Measurements from ENCODE around the gene IGLL5.
"Not testable (repeated sequence)": the region's sequence is repeated elsewhere in the genome, so short reads cannot be mapped to it uniquely, and the experiment has no call there.

The IGLL5 gene

GRCh38 chr22:22897091-22897490 lies 9.5 kb downstream of the IGLL5 start:
- Histone ChIP-seq H3K4me3 (ENCODE audit: low read depth, low read length) (no peak overlapping the region), H3K36me3 (ENCODE audit: control insufficient read depth in 2 of 2, insufficient read depth in 1 of 2, low read length in 2 of 2) (no peaks in the 10 kb centered on the region), H3K9me3 (ENCODE audit: control insufficient read depth, insufficient read depth, low read depth, low read length) (no peaks in the 10 kb centered on the region), H3K27ac (ENCODE audit: extremely low read depth, low read depth, low read length) (no peak overlapping the region), H3K4me1 (ENCODE audit: control insufficient read depth, insufficient read depth, low read length) (no peaks in the 10 kb centered on the region)
- CTCF ChIA-PET = interaction anchor here (1.0 to 1.7 kb wide), 6 partner anchors 13 to 231 kb away, joined by 4 to 7 read pairs (median 5); no protein-coding TSS in a partner anchor
- no peak for TF ChIP-seq ZNF341 (tag by site-specific recombination; IDR thresholded peaks at IDR 0.05; ENCODE audit: low read depth)
- no peak for TF ChIP-seq SALL2 (tag by site-specific recombination; IDR thresholded peaks at IDR 0.05; ENCODE audit: borderline replicate concordance)
- no peak for TF ChIP-seq ZSCAN23 (tag by site-specific recombination; IDR thresholded peaks at IDR 0.05)
- no peak for TF ChIP-seq REST (tag by site-specific recombination; IDR thresholded peaks at IDR 0.05)
- no peak for TF ChIP-seq KLF1 (tag by site-specific recombination; IDR thresholded peaks at IDR 0.05)
- no peak for TF ChIP-seq ZNF133 (tag by site-specific recombination; IDR thresholded peaks at IDR 0.05)
- no peak for TF ChIP-seq ZNF169 (tag by site-specific recombination; IDR thresholded peaks at IDR 0.05)
- no peak for TF ChIP-seq ZNF624 (tag by site-specific recombination; IDR thresholded peaks at IDR 0.05)
- no peak for TF ChIP-seq ZNF610 (tag by site-specific recombination; IDR thresholded peaks at IDR 0.05; ENCODE audit: borderline replicate concordance)
- TF ChIP-seq ZBTB26 (tag by site-specific recombination; optimal IDR thresholded peaks at IDR 0.05) = no peak
- TF ChIP-seq ZNF138 (tag by site-specific recombination; IDR thresholded peaks at IDR 0.05; ENCODE audit: borderline replicate concordance) = no peak
- TF ChIP-seq ZNF585B (tag by site-specific recombination; IDR thresholded peaks at IDR 0.05) = no peak
- POLR2A ChIA-PET = no interaction called here

DNA sequence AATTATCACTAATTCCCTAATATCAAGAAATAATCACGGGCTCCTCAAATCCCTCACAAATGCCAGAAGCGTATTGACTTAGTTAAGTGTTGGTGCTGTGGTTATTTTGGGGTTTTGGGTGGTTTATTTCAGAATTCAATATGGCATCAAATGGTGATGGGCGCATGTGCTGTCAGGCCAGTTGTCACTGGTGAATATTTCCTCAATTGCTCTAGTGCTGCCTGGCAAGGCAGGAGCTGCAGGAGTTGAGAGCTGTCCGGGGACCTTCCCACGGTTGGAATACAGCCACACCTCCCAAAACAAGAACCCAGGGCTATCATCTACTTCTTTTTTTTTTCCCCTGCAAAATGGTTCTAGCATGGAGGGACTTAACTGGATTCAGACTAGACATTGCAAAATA lies 10.3 kb downstream of the IGLL5 start:
- ChIA-PET CTCF (interaction anchor here (0.7 to 1.4 kb wide), 5 partner anchors 20 to 556 kb away, joined by 3 to 6 read pairs (median 5); no protein-coding TSS in a partner anchor), POLR2A (no interaction called here)
- Histone ChIP-seq H3K36me3 (ENCODE audit: control insufficient read depth in 2 of 2, insufficient read depth in 1 of 2, low read length in 2 of 2) (no peaks in the 10 kb centered on the region), H3K4me3 (ENCODE audit: low read depth, low read length) (no peak overlapping the region), H3K4me1 (ENCODE audit: control insufficient read depth, insufficient read depth, low read length) (no peaks in the 10 kb centered on the region), H3K9me3 (ENCODE audit: control insufficient read depth, insufficient read depth, low read depth, low read length) (no peaks in the 10 kb centered on the region), H3K27ac (ENCODE audit: extremely low read depth, low read depth, low read length) (no peak overlapping the region)
- TF ChIP-seq KLF1 (tag by site-specific recombination; IDR thresholded peaks at IDR 0.05) (no peak), ZNF175 (tag by site-specific recombination; IDR thresholded peaks at IDR 0.05) (no peak), ZNF302 (tag by site-specific recombination; IDR thresholded peaks at IDR 0.05; ENCODE audit: low read depth) (no peak), ZNF239 (tag by site-specific recombination; IDR thresholded peaks at IDR 0.05) (no peak), ZFHX2 (tag by site-specific recombination; conservative IDR thresholded peaks at IDR 0.05) (no peak), ZNF248 (tag by site-specific recombination; IDR thresholded peaks at IDR 0.05) (no peak), ZNF404 (tag by site-specific recombination; IDR thresholded peaks at IDR 0.05) (no peak), ZNF621 (tag by site-specific recombination; IDR thresholded peaks at IDR 0.05) (no peak), YY2 (tag by site-specific recombination; IDR thresholded peaks at IDR 0.05) (no peak), ZNF521 (tag by site-specific recombination; IDR thresholded peaks at IDR 0.05) (no peak)
- TF ChIP-seq, protein P1, sequence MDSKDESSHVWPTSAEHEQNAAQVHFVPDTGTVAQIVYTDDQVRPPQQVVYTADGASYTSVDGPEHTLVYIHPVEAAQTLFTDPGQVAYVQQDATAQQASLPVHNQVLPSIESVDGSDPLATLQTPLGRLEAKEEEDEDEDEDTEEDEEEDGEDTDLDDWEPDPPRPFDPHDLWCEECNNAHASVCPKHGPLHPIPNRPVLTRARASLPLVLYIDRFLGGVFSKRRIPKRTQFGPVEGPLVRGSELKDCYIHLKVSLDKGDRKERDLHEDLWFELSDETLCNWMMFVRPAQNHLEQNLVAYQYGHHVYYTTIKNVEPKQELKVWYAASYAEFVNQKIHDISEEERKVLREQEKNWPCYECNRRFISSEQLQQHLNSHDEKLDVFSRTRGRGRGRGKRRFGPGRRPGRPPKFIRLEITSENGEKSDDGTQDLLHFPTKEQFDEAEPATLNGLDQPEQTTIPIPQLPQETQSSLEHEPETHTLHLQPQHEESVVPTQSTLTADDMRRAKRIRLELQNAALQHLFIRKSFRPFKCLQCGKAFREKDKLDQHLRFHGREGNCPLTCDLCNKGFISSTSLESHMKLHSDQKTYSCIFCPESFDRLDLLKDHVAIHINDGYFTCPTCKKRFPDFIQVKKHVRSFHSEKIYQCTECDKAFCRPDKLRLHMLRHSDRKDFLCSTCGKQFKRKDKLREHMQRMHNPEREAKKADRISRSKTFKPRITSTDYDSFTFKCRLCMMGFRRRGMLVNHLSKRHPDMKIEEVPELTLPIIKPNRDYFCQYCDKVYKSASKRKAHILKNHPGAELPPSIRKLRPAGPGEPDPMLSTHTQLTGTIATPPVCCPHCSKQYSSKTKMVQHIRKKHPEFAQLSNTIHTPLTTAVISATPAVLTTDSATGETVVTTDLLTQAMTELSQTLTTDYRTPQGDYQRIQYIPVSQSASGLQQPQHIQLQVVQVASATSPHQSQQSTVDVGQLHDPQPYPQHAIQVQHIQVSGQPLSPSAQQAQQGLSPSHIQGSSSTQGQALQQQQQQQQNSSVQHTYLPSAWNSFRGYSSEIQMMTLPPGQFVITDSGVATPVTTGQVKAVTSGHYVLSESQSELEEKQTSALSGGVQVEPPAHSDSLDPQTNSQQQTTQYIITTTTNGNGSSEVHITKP (tag by site-specific recombination; IDR thresholded peaks at IDR 0.05) = no peak
- TF ChIP-seq, protein P2, sequence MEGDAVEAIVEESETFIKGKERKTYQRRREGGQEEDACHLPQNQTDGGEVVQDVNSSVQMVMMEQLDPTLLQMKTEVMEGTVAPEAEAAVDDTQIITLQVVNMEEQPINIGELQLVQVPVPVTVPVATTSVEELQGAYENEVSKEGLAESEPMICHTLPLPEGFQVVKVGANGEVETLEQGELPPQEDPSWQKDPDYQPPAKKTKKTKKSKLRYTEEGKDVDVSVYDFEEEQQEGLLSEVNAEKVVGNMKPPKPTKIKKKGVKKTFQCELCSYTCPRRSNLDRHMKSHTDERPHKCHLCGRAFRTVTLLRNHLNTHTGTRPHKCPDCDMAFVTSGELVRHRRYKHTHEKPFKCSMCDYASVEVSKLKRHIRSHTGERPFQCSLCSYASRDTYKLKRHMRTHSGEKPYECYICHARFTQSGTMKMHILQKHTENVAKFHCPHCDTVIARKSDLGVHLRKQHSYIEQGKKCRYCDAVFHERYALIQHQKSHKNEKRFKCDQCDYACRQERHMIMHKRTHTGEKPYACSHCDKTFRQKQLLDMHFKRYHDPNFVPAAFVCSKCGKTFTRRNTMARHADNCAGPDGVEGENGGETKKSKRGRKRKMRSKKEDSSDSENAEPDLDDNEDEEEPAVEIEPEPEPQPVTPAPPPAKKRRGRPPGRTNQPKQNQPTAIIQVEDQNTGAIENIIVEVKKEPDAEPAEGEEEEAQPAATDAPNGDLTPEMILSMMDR (tag by site-specific recombination; IDR thresholded peaks at IDR 0.05) = no peak

DNA sequence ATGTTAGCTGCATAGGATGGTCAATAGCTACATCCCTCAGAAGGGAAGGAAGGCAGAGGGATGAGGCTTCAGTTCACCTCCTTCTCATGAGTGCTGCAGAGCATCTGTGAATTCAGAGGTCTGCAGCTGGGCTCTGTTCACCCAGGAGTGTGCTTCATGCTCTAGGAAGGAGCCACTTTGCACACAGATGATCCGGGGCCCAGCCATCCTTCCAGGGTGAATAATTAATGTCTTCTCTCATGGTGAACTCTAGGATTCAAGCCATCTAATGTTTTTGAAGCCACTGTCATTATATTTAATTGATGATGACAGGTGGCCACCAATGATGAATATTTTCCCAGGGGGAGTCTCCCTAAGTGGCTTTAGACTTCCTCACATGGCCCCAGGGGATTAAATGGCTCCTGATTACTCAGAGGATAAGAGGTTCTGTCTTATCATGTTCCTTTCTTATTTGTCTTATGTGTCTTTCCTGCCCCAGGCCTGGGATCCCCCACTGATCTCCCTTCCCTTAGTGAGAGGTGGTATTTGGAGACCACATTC lies 10.9 kb downstream of the IGLL5 start:
- CTCF ChIA-PET; H3K4me1 ChIP-seq (ENCODE audit: control insufficient read depth, insufficient read depth, low read length); H3K27ac ChIP-seq (ENCODE audit: extremely low read depth, low read depth, low read length); POLR2A ChIA-PET; H3K36me3 ChIP-seq (ENCODE audit: control insufficient read depth in 2 of 2, insufficient read depth in 1 of 2, low read length in 2 of 2); H3K4me3 ChIP-seq (ENCODE audit: low read depth, low read length); H3K9me3 ChIP-seq (ENCODE audit: control insufficient read depth, insufficient read depth, low read depth, low read length): not testable (repeated sequence)
